Measurements from ENCODE around the gene SPG11. TPM values are rescaled to one million over a fixed set of nuclear protein-coding genes. Genes with fewer than 3 reads are reported as not detected.

SPG11 gene
- total and polyA plus RNA-seq, 2 of the 13 experiments (the other 11 are each of a cell fraction or from before 2014, with no cell fraction given) = 31.5 to 40.7 TPM

DNA sequence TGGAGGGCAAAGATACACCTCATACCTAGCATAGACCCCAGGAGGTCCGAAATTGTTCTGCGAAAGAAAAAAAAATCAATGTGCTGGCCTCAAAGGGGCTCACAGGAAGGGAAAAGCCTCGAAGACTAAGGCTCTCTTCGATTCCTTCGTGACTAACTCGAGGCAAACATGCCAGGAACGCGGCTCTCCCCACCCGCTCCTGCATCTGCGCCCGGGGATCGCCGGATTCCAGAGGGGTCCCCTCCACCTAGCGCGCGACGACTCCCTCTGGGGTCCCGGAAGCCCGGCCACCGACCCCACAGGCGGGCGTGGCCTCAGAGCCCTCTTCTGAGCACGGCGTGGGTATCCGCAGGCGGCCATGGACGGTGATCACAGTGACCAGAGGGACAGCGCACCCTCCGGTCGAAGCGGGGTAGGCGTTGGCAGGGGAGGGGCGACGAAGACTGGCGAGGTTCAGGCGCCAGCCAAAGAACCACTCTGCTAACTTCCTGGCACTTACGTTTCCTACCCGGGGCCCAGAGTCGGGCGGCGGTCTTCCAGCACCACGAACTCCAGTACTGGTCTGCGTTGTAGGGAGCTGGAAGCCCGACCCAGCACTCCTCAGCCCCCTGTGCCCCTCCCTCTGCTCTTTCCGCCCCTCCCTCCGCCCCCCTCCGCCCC, 127.0 kb downstream of the SPG11 start (continued):
- TF ChIP-seq, protein P1, sequence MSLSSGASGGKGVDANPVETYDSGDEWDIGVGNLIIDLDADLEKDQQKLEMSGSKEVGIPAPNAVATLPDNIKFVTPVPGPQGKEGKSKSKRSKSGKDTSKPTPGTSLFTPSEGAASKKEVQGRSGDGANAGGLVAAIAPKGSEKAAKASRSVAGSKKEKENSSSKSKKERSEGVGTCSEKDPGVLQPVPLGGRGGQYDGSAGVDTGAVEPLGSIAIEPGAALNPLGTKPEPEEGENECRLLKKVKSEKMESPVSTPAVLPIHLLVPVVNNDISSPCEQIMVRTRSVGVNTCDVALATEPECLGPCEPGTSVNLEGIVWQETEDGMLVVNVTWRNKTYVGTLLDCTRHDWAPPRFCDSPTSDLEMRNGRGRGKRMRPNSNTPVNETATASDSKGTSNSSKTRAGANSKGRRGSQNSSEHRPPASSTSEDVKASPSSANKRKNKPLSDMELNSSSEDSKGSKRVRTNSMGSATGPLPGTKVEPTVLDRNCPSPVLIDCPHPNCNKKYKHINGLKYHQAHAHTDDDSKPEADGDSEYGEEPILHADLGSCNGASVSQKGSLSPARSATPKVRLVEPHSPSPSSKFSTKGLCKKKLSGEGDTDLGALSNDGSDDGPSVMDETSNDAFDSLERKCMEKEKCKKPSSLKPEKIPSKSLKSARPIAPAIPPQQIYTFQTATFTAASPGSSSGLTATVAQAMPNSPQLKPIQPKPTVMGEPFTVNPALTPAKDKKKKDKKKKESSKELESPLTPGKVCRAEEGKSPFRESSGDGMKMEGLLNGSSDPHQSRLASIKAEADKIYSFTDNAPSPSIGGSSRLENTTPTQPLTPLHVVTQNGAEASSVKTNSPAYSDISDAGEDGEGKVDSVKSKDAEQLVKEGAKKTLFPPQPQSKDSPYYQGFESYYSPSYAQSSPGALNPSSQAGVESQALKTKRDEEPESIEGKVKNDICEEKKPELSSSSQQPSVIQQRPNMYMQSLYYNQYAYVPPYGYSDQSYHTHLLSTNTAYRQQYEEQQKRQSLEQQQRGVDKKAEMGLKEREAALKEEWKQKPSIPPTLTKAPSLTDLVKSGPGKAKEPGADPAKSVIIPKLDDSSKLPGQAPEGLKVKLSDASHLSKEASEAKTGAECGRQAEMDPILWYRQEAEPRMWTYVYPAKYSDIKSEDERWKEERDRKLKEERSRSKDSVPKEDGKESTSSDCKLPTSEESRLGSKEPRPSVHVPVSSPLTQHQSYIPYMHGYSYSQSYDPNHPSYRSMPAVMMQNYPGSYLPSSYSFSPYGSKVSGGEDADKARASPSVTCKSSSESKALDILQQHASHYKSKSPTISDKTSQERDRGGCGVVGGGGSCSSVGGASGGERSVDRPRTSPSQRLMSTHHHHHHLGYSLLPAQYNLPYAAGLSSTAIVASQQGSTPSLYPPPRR (CRISPR knock-in tag; IDR thresholded peaks at IDR 0.05; ENCODE audit: borderline replicate concordance) = no peak; the same call in 1 of the 2 replicates
- TF ChIP-seq, protein P2, sequence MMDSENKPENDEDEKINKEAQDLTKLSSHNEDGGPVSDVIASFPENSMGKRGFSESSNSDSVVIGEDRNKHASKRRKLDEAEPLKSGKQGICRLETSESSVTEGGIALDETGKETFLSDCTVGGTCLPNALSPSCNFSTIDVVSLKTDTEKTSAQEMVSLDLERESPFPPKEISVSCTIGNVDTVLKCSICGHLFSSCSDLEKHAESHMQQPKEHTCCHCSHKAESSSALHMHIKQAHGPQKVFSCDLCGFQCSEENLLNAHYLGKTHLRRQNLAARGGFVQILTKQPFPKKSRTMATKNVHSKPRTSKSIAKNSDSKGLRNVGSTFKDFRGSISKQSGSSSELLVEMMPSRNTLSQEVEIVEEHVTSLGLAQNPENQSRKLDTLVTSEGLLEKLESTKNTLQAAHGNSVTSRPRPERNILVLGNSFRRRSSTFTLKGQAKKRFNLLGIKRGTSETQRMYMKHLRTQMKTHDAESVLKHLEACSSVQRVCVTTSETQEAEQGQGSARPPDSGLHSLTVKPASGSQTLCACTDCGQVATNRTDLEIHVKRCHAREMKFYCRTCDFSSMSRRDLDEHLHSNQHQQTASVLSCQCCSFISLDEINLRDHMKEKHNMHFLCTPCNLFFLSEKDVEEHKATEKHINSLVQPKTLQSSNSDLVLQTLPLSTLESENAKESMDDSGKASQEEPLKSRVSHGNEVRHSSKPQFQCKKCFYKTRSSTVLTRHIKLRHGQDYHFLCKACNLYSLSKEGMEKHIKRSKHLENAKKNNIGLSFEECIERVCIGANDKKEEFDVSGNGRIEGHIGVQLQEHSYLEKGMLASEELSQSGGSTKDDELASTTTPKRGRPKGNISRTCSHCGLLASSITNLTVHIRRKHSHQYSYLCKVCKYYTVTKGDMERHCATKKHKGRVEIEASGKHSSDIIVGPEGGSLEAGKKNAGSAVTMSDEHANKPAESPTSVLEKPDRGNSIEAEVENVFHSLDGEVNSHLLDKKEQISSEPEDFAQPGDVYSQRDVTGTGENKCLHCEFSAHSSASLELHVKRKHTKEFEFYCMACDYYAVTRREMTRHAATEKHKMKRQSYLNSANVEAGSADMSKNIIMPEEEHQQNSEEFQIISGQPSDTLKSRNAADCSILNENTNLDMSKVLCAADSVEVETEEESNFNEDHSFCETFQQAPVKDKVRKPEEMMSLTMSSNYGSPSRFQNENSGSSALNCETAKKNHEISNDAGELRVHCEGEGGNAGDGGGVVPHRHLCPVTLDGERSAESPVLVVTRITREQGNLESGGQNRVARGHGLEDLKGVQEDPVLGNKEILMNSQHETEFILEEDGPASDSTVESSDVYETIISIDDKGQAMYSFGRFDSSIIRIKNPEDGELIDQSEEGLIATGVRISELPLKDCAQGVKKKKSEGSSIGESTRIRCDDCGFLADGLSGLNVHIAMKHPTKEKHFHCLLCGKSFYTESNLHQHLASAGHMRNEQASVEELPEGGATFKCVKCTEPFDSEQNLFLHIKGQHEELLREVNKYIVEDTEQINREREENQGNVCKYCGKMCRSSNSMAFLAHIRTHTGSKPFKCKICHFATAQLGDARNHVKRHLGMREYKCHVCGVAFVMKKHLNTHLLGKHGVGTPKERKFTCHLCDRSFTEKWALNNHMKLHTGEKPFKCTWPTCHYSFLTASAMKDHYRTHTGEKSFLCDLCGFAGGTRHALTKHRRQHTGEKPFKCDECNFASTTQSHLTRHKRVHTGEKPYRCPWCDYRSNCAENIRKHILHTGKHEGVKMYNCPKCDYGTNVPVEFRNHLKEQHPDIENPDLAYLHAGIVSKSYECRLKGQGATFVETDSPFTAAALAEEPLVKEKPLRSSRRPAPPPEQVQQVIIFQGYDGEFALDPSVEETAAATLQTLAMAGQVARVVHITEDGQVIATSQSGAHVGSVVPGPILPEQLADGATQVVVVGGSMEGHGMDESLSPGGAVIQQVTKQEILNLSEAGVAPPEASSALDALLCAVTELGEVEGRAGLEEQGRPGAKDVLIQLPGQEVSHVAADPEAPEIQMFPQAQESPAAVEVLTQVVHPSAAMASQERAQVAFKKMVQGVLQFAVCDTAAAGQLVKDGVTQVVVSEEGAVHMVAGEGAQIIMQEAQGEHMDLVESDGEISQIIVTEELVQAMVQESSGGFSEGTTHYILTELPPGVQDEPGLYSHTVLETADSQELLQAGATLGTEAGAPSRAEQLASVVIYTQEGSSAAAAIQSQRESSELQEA (CRISPR knock-in tag; IDR thresholded peaks at IDR 0.05; ENCODE audit: not compliant biosample characterization) = peak; percentile 38
- TF ChIP-seq ZNF121 (CRISPR knock-in tag; IDR thresholded peaks at IDR 0.05) (no peak), SMC3 (IDR thresholded peaks at IDR 0.05; ENCODE audit: low read length) (no peak), HMG20B (CRISPR knock-in tag; conservative IDR thresholded peaks at IDR 0.05) (no peak), EP300 (IDR thresholded peaks at IDR 0.05; ENCODE audit: low read depth in 2 of 2, low read length in 2 of 2) (no peak), EP300 (CRISPR knock-in tag; IDR thresholded peaks at IDR 0.05; ENCODE audit: borderline replicate concordance) (no peak), SYNCRIP (IDR thresholded peaks at IDR 0.05; ENCODE audit: insufficient read depth, low read depth, low read length) (no peak), KDM1A (CRISPR knock-in tag; IDR thresholded peaks at IDR 0.05) (no peak), ZNF225 (CRISPR knock-in tag; IDR thresholded peaks at IDR 0.05) (no peak), MTA1 (CRISPR knock-in tag; IDR thresholded peaks at IDR 0.05; ENCODE audit: borderline replicate concordance) (peak; percentile 52; the same call in 1 of the 2 replicates), BORCS8-MEF2B (CRISPR knock-in tag; IDR thresholded peaks at IDR 0.05) (peak; percentile 73)
- TF ChIP-seq, protein P3, sequence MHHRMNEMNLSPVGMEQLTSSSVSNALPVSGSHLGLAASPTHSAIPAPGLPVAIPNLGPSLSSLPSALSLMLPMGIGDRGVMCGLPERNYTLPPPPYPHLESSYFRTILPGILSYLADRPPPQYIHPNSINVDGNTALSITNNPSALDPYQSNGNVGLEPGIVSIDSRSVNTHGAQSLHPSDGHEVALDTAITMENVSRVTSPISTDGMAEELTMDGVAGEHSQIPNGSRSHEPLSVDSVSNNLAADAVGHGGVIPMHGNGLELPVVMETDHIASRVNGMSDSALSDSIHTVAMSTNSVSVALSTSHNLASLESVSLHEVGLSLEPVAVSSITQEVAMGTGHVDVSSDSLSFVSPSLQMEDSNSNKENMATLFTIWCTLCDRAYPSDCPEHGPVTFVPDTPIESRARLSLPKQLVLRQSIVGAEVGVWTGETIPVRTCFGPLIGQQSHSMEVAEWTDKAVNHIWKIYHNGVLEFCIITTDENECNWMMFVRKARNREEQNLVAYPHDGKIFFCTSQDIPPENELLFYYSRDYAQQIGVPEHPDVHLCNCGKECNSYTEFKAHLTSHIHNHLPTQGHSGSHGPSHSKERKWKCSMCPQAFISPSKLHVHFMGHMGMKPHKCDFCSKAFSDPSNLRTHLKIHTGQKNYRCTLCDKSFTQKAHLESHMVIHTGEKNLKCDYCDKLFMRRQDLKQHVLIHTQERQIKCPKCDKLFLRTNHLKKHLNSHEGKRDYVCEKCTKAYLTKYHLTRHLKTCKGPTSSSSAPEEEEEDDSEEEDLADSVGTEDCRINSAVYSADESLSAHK (CRISPR knock-in tag; IDR thresholded peaks at IDR 0.05; ENCODE audit: borderline replicate concordance) = no peak
